CD1c-positive myeloid dendritic cell (primary cell): ENCODE data around the gene SEMA5A.

Source experiments
- DNase-seq: peaks from one replicate; pipeline ENCODE4 v3.0.0-alpha.2; 2016; ENCODE audit errors: extremely low spot score

The SEMA5A gene

DNA sequence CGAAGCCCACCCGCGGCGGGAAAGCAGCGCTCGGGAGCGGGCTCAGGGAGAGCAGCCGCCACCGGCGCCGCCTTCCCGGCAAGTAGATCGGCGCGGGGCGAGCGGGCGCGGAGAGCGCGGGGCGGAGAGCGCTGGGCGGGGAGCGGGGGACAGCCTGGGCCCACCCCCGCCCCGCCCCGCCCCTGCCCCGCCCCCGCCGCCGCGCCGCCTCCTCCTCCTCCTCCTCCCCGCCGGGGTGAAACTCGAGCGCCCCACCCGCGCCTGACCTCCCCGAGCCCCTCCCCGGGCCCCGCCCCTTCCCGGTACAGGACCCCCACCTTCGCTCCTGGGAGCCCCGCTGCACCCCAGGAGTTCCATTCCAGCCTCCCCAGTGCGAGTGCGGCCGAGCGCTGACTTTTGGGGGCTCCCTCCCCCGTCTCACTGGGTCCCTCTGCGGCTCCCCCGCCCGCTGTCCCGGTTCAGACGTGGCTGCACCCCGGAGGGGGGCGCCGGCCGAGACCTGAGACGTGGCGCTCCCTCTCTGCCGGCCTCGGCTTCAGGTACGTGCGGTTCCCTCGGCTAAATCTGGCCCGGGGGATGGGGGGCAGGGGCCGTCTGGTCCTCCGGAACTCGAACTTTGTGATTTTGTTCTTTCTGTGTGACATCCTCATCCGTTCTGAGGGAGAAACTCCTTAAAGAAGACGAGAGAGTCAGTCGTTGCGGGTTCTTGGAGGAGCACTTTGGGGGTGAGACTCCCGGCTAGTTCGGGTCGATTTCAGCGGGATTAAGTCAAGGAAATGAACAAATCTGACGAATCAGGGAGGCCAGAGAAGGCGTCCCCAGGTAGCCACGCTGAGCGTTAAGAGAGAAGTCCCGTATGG lies at the start of gene SEMA5A:
Gene SEMA5A (minus strand): TSS at position 84 of the 860 bp plus-strand sequence. CDS start 166,129 bp downstream, outside the sequence.
- no peak for DNase-seq

- DNase-seq, result no peak
Measured at GRCh38 chr5:9594913-9595312, 49.0 kb upstream of the SEMA5A start.

DNA sequence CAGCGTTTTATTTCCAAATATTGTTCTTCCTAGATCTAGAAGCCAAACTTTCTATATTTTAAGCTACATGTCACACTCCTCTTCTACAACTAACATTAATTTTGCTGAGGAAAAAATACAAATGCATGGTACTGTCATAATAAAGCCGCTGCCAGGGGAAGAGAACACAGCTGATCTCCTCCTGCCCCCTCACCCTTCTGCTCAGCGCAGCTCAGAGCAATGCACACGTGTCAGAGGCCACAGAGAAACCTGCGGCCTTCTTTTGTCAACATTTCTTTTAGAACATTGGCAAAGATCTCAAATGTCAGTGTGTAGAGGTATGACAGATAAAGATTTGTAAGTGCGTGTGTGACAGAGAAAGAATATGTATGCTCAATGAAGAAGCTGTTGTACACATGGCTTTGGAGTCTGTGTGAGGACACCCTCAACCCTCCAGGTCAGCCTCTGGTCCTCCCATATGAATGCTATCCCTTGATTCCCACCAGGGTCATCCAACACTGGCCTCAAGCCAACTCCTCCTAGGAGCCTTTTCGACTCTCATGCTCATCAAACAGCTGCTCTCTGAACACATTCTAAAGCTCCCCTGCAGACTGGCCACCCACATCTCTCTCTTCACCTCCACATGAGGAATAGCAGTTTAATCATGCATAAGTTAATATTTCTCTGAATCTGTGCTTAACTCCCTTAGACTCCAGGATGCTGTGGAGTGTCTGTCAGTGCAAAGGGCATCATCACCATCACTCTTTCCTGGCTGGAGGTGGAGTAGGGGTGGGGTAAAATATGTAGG lies 43.4 kb upstream of the SEMA5A start:
- DNase-seq, result no peak

DNA sequence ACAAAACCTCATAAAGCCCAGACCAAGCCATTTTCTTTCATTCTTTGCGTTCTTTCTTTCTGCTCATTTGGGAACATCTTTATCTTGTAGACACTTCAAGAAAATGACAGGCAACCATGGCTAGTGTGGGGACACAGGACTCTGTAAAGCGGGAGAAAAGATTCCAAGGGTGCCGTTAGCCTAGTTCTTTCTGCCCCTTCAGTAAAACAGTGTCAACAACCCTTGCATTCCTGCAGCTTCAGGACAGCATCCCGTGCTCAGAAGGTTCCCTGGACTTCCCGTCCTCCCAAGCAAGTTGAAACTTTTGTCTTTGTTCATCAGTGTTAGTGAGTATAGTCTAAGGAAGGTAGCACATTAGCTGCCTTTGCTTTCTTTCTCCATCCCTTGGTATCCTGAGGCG lies 42.4 kb upstream of the SEMA5A start:
- DNase-seq, result no peak

DNA sequence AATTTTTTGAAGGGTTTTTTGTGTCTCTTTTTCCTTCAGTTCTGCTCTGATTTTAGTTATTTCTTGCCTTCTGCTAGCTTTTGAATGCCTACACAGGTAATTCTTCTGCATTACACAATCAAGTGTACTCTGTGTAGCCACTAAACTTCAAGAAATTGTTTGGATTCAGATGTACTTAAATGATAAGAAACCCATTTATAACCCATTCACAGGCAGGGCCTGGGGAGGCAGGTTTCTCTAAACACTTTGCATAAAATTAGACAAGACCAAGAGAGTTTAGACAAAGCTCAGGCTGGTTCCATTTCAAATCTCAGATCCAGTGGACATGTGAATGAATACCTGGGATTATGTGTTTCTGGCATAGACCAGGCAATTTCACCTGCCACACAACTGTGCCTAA lies 41.3 kb upstream of the SEMA5A start:
- DNase-seq, result no peak

GRCh38 chr5:9582406-9582805 lies 36.5 kb upstream of the SEMA5A start:
- DNase-seq, result no peak

DNA sequence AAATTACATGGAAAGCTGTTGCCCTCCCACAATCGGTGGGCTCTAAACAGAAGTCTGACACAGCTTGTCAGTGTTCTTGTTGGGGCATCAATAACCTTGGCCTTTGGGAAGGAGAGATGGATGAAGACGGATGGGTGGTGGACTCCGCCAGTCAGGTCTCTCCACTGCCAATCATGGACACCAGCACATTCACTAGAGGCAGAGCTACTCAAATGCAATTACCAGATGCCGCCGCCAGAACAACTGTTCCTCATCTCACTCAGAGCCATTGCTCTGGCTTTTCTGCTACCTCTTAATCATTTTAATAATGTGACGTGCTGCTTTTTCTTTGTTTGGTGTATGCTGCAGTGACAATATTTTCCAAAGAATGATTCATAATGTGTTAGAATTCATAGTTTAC lies 27.9 kb upstream of the SEMA5A start:
- no peak for DNase-seq

- DNase-seq, result no peak
Measured at GRCh38 chr5:9572246-9572645, 26.4 kb upstream of the SEMA5A start.

DNA sequence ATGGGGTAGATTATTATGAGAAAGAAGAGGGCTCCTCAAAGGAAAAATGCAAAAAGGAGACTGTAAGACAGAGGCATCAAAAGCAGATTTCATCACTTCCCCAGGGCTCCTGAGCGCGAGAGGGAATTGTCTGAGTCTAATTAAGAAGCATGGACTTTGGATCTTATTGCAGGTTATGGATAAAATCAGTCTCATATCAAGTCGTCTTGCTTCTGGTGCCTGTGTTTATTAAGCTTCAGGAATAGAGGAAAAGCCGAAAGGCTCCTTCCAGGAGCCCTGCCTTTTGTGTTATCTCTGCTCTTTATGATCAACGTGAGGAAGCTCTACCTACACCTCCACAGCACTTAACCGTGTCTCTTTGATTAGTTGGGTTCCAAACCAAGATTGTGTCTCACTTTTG lies 25.0 kb upstream of the SEMA5A start:
- DNase-seq, result no peak

- no peak for DNase-seq
Measured at GRCh38 chr5:9567039-9567438, 21.2 kb upstream of the SEMA5A start.

DNA sequence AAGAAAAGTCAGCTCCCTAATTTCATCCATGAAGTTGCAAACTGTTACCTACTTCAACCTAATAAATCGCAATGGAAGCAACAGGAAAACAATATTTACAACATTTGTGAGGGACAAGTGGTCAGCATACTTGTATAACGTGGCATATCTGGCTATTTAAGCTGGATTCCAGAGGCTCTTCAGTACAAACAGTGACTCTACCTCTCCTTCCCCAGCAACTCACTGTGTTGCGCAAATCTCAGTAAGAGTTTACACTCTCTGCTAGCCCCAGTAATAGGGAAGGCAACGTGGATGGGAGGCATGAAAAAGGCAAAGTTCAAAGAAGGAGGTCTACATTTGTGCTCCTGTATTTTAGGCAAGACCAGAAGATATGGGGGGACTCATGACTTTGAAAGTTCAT lies 18.9 kb upstream of the SEMA5A start:
- no peak for DNase-seq

GRCh38 chr5:9562141-9562540 lies 16.3 kb upstream of the SEMA5A start:
- peak; percentile 41 for DNase-seq

- DNase-seq, result no peak
Measured at GRCh38 chr5:9559965-9560364, 14.1 kb upstream of the SEMA5A start.

DNA sequence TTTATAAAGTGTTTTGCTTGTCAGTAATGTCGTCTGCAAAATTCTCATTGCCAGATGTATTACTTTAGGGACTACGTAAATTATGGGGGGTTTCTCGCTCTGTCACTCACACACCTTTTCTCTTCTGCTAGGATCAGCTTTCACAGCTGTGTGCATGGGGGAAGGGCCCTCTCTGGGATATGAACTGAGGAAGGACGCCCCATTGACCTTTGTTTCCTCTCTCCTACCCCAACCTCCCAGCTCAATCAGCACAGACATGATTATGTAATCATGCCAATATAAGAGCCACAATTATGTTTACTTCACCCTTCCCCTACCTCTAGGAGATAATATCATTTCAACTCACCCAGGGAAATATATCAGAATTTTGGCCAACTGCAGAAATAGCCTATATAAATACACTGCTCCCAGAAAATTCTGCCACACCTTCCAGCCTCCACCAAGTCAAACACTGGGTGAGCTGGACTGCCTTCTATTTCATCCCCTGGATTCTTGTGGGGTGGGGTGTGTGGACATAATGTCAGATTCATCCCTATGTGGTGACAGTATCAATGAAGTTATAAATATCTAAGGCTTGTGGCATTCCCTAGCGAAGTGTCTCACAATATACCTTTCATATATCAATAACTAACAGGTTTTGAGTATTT lies 12.6 kb upstream of the SEMA5A start:
- no peak for DNase-seq

- no peak for DNase-seq
Measured at GRCh38 chr5:9557696-9558095, 11.8 kb upstream of the SEMA5A start.

GRCh38 chr5:9555961-9556360 lies 10.1 kb upstream of the SEMA5A start:
- no peak for DNase-seq

GRCh38 chr5:9554122-9554521 lies 8.2 kb upstream of the SEMA5A start:
- DNase-seq, result no peak

DNA sequence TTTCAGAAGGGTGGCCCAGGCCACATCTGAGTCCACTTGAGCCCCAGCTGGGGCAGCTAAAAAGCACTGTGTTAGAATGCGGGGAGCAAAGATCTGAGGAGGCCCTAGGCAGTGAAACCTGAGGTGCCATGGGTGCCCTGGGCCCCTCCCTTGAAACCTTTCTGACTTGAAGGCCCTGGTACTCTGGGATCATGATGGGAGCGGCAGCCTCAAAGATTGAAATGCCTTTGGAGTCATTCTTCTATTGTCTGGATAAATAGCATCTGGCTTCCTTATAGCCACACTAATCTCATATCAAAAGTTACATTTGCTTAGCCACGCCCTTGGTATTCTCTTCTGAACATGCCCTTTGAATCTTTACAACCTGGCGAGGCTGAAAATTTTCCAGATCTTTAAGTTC lies 7.7 kb upstream of the SEMA5A start:
- DNase-seq, result no peak

DNA sequence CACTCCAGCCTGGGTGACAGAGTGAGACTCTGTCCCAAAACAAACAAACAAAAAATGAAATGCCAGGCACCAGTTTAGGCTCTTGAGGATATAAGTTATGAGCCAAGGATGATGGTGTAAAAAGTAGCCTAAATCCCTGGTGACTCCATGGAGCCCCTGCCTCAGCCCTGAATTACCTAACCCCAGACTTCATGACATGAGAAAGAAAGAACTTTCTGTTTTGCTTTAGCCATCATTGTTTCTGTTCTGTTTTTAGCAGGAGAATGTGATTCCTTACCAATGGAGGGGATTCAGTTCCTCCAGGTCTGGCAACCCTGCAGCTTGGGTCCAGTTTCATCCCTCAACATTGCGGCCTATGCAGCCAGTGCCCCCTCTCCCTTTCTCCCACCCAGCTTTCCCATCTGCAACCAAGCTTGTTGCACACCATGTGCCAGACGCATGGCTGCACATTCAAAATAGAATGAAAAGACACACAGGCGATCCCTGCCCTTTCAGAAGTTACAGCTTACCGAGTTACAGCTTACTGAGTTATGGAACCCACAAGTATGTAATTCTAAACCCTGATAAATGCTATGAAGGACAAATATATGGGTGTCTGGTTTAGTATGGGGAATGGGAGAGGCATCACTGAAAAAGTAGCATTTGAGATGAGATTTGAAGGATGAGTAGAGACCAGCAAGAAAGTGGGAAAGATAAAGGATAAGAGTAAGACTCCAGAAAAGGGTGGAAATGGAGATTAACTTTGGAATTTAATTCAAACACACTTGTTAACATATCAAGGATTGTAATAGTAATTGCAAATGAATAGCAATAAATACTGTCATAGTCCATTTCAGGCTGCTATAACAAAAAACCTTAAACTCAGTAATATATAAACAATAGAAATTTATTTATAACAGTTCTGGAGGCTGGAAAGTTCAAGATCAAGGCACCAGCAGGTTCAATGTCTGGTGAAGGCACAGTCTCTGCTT lies 6.0 kb upstream of the SEMA5A start:
- DNase-seq, result no peak

DNA sequence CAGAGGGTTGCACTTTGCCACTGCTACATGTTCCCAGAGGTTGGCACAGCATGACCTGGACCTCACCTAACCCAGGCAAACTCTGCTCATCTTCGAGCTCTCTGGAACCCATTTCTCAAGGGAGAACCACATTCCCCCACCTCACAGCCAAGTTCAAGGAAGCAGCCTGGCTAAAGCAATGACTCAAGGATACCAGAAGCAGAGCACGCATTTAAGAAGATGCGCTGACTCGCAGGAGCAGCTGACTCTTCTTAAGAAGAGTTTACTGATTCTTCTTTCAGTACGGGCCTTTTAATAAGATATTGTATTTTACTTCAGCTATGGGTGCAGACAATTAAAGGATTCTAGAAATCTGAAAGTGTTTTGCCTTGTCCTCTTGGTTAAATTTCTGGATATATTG lies 4.1 kb upstream of the SEMA5A start:
- DNase-seq, result no peak
